ENCODE data around the gene TECPR2.

TECPR2 gene

DNA sequence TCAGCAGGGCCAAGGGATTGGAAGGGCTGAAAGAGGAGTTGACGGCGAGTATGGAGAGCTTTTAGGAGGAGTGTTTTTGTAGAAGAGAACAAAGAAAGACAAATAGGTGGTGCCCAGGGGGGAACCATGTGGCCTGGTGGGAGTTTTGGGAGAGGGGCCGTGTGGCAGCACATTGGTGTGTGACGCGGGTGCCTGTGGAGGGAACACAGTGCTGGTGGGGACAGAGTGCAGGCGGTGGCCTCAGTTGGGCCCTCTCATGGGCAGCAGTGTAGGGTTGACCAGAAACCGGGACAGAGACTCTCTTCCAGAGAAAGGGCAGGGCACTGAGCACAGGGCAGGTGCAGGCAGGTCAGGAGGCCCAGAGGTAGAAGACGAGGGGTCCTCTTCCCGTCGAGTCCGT, 56.5 kb downstream of the TECPR2 start:
- in situ Hi-C loops (cut with HindIII; ENCODE audit: low sequenced_read_pairs), result no loop called here
- TF ChIP-seq, protein P1, sequence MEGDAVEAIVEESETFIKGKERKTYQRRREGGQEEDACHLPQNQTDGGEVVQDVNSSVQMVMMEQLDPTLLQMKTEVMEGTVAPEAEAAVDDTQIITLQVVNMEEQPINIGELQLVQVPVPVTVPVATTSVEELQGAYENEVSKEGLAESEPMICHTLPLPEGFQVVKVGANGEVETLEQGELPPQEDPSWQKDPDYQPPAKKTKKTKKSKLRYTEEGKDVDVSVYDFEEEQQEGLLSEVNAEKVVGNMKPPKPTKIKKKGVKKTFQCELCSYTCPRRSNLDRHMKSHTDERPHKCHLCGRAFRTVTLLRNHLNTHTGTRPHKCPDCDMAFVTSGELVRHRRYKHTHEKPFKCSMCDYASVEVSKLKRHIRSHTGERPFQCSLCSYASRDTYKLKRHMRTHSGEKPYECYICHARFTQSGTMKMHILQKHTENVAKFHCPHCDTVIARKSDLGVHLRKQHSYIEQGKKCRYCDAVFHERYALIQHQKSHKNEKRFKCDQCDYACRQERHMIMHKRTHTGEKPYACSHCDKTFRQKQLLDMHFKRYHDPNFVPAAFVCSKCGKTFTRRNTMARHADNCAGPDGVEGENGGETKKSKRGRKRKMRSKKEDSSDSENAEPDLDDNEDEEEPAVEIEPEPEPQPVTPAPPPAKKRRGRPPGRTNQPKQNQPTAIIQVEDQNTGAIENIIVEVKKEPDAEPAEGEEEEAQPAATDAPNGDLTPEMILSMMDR (IDR thresholded peaks at IDR 0.05; ENCODE audit: low read depth, low read length), result no peak
- no peak overlapping the region for H3K4me3 ChIP-seq (ENCODE audit: low read depth, low read length)
- no peak for DNase-seq (ENCODE audit: low read depth, low spot score)

DNA sequence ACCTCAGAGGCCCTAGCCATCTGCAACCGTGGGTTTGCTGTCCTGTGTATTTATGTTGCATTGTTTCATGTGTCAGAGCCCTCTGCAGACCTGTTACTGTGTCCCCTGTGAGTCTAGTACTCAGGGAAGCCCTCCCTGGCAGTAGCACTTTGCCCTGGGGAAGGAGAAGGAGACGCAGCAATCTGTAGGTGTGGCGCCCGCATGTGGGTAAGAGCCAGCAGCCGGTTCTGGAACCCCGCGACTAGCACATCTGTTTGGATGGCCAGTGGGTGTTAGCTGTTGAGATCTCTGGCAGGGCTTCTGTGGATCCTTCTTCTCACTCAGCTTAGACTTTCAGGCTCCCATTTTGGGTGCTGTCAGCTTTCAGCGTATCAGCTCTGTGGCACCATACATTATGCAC, 57.0 kb downstream of the TECPR2 start:
- in situ Hi-C loops (cut with HindIII; ENCODE audit: low sequenced_read_pairs), result no loop called here
- no peak for DNase-seq (ENCODE audit: low read depth, low spot score)
- TF ChIP-seq, protein P1 (IDR thresholded peaks at IDR 0.05; ENCODE audit: low read depth, low read length), result no peak
- H3K4me3 ChIP-seq (ENCODE audit: low read depth, low read length), result no peak overlapping the region

DNA sequence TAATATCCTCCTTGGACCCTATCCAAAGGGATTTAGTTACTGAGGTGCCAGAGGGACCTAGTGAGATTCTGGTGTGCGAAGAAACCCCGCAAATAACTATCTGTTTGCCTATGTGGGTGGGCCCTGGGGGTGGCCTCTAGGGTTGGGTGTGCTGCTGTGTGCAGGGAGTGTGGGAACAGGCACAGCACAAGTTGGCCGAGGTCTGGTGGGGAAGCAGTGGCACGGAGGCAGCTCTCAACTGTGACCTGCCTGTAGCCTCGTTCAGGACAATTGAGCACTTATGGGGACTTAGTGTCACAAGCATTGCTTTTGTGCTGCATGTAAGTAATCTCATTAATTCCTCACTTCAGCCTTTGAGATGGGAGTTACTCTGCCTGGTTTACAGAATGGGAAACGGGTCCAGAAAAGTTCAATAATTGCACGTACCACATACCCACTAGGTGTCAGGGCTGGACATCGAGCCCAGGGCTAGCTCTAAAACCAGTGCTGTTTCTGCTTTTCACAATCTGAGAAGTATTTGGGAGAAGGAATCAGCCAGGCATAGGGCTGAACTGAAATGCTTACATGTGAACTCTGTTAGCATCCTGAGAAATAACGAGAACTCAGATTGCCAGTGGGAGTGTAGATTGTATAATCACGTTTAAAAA, 58.8 kb downstream of the TECPR2 start:
- H3K4me3 ChIP-seq (ENCODE audit: low read depth, low read length), result no peak overlapping the region
- in situ Hi-C loops (cut with HindIII; ENCODE audit: low sequenced_read_pairs), result no loop called here
- DNase-seq (ENCODE audit: low read depth, low spot score), result no peak
- TF ChIP-seq, protein P1 (IDR thresholded peaks at IDR 0.05; ENCODE audit: low read depth, low read length), result no peak

DNA sequence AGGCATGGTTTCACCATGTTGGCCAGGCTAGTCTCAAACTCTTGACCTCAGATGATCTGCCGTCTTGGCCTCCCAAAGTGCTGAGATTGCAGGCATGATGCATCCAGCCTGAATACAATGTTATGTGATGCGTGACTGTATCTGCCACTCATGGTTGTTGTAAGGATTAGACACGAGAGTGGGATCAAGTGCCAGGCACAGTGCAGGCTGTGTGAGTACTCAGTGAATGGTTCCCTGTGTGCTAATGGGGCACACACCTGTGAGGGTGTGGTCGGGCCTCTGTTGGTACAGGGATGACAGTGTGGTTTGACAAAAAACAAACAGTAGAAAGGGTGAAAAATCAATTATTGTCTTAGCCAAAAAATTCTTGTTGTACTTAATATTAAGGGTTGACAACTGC, 61.8 kb downstream of the TECPR2 start:
- H3K4me3 ChIP-seq (ENCODE audit: low read depth, low read length), result no peak overlapping the region
- TF ChIP-seq, protein P1 (IDR thresholded peaks at IDR 0.05; ENCODE audit: low read depth, low read length), result no peak
- in situ Hi-C loops (cut with HindIII; ENCODE audit: low sequenced_read_pairs), result no loop called here
- no peak for DNase-seq (ENCODE audit: low read depth, low spot score)

DNA sequence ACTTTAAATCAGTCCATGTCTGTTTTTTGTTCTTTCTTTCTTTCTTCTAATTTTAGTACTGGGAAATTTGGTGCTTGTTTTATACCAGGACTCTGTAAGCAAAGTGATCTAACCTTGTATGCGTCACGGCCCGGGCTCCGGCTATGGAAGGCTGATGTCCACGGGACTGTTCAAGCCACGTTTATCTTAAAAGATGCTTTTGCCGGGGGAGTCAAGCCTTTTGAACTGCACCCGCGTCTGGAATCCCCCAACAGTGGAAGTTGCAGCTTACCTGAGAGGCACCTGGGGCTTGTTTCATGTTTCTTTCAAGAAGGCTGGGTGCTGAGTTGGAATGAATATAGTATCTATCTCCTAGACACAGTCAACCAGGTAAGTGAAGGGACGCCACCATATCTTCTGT, 62.2 kb downstream of the TECPR2 start:
- no peak for DNase-seq (ENCODE audit: low read depth, low spot score)
- in situ Hi-C loops (cut with HindIII; ENCODE audit: low sequenced_read_pairs), result no loop called here
- H3K4me3 ChIP-seq (ENCODE audit: low read depth, low read length), result no peak overlapping the region
- TF ChIP-seq, protein P1 (IDR thresholded peaks at IDR 0.05; ENCODE audit: low read depth, low read length), result no peak

DNA sequence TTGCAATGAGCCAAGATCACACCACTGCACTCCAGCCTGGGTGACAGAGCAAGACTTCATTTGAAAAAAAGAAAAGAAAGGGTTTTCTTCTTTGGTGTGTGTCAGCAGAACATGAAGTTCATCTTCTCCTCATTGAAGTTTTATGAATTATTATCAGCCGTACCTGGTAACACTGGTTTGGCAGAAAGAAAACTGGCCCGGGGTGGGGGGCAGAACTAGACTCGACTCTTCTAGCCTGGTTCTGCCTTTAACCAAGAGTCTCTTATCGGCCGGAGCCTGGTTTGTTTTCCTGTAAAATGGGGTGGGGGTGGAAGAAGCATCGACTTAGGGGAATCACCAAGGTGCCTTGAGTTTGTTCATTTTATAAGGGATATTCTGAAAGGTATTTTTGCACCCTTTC, 64.1 kb downstream of the TECPR2 start:
- TF ChIP-seq, protein P1 (IDR thresholded peaks at IDR 0.05; ENCODE audit: low read depth, low read length), result no peak
- DNase-seq (ENCODE audit: low read depth, low spot score), result no peak
- in situ Hi-C loops (cut with HindIII; ENCODE audit: low sequenced_read_pairs), result no loop called here
- no peak overlapping the region for H3K4me3 ChIP-seq (ENCODE audit: low read depth, low read length)

All from astrocyte of the spinal cord (primary cell).